GM15510 (cell line): ENCODE results near the gene PPP2R2D.

ENCODE experiments used
- POLR2A ChIP-seq: IDR thresholded peaks from 3 replicates; pipeline ENCODE4 v1.6.1; 2011; ENCODE audit warnings: borderline replicate concordance; ENCODE audit not compliant: insufficient read length; ENCODE audit errors: extremely low read depth

PPP2R2D gene

GRCh38 chr10:131936294-131936693 lies 35.5 kb downstream of the PPP2R2D start:
- no peak for TF ChIP-seq POLR2A

DNA sequence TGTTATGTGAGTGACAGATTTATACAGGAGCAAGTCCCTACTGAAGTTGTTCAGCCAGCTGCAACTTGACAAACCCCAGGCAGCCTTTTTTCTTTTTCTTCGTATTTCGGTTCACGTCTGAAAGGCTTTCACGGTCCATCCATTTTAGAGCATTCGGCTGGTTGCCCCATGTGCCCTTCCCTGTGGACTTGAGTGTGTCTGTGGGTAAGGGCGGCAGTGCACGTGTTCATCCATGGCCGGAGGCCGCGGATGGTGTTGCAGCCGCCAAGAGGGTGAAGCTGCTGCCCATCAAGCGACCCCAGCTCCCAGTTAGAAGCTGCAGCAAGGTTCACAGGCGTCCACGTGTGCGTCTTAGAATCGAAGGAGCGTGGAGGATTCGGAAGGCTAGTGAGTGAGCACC lies 35.9 kb downstream of the PPP2R2D start:
- no peak for TF ChIP-seq POLR2A

DNA sequence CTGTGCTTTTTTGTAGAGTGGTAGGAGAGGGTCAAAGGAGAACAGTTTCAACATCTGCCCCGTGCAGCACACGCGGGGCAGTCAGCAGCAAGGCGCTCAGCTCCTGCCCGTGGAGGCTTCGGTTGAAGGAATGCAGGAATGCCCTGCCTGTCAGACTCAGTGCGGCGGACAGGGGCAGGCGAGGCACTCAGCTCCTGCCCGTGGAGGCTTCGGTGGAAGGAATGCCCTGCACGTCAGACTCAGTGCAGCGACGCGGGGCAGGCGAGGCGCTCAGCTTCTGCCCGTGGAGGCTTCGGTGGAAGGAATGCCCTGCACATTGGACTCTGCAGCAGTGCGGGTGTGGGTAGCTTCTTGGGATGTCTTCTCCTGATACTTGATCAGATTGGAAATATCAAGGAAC lies 37.0 kb downstream of the PPP2R2D start:
- TF ChIP-seq POLR2A: no peak

DNA sequence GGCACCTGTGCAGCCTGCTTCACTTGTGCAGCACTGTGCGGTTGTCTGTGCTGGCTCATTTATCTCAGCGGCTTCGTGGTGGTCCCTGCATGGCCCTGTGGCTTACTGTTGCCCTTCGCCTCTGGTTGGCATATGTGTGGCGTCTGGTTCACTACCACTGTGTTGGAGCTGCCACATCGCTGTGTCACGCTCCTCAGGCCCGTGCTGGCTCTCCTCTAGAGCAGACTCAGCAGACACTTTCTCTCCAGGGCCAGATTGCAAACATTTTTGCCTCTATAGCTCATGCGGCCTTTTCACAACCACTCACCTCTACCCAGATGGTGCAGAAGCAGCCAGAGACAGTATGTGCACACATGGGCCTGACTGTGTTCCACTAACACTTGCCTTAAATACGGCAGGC lies 37.9 kb downstream of the PPP2R2D start:
- no peak for TF ChIP-seq POLR2A

DNA sequence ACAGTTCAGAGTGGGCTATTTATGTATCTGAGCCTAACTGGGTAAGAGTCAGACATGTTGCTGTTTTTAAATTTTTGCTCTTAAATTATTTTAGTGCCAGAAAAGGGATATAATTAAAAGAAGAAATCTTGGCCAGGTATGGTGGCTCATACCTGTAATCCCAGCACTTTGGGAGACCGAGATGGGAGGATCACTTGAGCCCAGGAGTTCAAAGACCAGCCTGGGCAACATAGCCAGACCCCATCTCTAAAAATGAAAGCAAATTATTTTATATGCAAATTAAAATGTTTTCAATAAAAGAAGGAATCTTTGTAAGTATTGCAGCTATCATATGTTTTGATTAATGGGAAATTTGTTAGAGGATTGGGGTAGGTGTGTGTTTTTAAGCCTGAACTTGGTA lies 41.6 kb downstream of the PPP2R2D start:
- no peak for TF ChIP-seq POLR2A

GRCh38 chr10:131943021-131943814 lies 42.4 kb downstream of the PPP2R2D start:
- no peak for TF ChIP-seq POLR2A

DNA sequence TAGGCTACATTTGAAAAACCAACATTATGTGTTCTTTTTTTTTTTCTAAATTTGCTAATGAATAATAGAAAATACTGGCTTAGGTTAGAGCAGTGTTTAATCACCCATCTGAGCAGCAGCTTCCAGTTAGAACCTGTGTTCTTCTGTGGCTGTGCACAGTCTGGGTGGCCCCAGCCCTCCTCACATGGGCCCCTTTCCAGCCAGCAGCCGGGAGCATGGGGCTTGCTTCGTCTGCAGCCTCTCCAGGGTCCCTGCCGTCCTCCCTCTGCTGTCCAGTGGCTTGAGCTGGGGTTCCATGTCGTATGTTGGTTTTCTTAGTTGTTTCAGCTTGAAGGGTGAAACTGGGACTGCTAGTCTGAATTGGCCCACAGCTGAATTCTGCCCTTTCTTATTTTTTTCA lies 43.6 kb downstream of the PPP2R2D start:
- no peak for TF ChIP-seq POLR2A

GRCh38 chr10:131944976-131945695 lies 44.3 kb downstream of the PPP2R2D start:
- no peak for TF ChIP-seq POLR2A

DNA sequence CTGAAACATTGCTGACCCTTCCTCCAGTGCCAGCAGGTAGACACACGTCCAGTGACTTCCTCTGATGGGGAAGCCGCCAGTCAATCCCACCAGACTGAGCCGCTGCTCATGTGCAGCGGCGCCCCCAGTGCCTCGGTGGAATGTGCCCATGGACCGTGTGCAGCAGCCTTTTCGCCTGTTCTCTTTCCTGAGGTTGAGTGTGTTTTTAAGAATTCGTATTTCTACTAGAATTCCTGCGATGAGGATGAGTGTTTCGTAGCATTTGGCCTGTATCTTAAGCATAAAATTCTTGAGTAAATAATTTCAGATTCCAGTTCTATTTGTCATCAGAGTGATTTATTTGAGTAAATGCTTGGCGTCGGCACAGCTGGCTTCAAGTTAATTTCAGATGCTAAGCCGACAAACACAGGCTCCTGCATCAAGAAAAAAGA lies 45.5 kb downstream of the PPP2R2D start:
- TF ChIP-seq POLR2A: no peak

DNA sequence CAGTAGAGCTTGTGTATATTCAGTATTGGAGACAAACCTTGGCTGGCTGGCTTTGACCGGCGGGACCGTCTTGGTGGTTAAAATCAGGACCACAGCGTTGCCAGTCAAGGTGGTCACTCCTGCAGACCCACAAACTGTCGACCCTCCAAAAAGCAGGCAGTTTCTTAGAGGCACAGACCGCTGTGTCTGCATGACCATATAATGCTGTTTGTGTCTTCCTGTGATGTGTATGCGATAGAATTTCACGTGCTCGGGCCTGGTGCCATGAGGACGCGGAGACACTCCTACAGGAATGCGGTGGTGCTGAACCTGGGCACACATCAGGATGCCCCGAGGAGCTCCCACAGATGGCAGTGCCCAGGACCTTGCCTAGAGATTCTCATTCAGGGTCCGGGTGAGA lies 46.1 kb downstream of the PPP2R2D start:
- TF ChIP-seq POLR2A: no peak

GRCh38 chr10:131947631-131948347 lies 47.0 kb downstream of the PPP2R2D start:
- no peak for TF ChIP-seq POLR2A

- no peak for TF ChIP-seq POLR2A
Observed at GRCh38 chr10:131948501-131948900, 47.7 kb downstream of the PPP2R2D start.

- no peak for TF ChIP-seq POLR2A
Observed at GRCh38 chr10:131949041-131949862, 48.4 kb downstream of the PPP2R2D start.

GRCh38 chr10:131954356-131954965 lies 53.7 kb downstream of the PPP2R2D start:
- no peak for TF ChIP-seq POLR2A

GRCh38 chr10:131955591-131956340 lies 55.0 kb downstream of the PPP2R2D start:
- no peak for TF ChIP-seq POLR2A
